HG02763 (cell line): ENCODE measurements around the gene HAND1.

Experiments
- ATAC-seq: cut with Tn5 transposase; IDR thresholded peaks from one replicate; pipeline ENCODE4 v1.9.1; 2021; ENCODE audit warnings: mild to moderate bottlenecking, moderate library complexity; ENCODE audit not compliant: unreplicated experiment

Gene HAND1

DNA sequence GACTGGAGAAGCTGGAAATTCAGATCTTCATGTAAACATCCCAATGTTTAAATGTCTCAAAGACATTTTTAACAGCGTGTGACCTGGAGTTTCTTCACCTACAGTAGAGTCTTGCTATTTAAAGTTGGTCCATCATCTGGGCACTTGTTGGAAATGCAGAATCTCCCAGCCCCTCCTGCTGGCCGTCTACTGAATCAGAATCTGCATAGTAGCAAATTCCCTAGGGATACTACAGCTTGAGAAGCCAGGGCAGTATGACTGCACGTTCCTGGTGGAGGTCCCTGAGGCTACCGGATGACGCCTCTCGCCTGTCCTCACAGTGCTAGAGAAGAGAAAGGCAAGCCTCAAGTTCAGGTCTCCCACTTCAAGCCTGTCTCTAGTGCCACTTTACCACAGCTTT is 16.5 kb downstream of the HAND1 start:
- no peak for ATAC-seq

DNA sequence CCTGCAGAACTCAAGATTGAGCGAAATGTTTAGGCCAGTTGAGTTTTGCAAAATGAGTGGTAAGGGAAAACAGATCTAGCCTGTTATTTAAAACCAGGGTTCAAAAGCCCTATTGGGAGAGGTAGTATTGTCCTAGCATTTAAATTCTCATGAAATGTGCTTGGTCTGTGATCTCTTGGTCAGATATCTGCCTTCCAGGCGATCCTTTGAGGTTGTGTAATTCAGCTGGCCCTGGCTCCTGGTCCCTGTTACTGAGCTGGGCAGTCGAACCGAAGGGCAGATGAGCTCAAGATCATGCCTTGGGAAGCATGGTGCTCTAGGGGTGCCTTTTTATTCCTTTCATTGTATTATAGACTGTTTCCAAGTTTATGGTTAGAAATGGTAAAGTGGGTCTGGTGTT is 17.9 kb downstream of the HAND1 start:
- no peak for ATAC-seq

DNA sequence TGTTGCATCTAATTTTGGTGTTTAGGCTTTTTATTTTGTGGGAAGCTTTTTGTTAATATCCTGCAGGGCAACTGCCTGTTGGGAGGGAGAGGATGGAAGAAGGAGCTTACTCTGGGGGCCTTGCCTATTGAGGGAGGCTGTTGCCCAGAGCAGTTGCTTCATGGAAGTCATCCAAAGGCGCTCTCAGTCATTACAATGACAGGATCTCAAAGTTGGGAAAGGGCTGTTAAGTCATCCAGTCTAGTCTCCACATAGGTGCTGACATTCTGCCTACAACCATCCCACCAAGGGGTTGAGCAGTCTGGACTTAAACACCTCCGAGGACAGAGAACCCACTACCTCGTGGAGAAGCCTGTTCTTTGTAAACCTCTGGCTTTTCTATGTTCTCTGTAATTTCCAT is 19.0 kb downstream of the HAND1 start:
- ATAC-seq, result no peak

DNA sequence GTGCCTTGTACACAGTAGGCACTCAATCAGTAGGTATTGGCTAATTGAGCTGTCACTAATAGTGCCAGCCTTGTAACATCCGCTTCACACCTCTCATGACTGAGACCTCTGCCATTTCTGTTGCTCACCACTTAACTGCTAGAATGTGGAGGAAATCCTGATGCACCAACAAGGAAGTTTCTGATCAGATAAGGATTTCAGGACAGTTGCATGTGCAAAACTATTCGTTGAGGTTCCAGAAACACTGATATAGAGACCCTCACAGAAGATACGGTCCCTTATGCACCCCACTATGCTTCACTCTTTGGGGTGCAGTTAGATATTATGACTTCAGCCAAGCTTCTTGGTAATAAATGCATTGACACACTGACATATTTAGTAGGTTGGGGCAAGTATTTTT is 21.5 kb downstream of the HAND1 start:
- ATAC-seq, result no peak

DNA sequence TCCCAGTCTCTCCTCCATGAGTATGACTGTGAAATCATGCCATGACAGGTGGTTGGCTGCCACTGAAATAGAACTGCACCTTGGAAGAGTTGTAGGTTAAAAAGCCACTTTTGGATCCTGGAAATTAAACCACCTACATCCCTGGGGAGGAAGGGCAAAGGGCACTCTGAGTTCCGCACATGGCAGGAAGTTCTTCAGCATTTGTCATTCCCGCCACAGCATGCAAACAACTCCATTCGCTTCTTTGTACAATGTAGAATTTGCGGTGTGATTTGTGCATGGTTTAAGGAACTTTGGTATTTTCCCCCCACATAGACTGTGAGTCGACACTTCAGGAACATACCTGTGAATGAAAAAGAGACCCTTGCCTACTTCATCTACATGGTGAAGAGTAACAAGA is 22.4 kb downstream of the HAND1 start:
- ATAC-seq, result no peak

DNA sequence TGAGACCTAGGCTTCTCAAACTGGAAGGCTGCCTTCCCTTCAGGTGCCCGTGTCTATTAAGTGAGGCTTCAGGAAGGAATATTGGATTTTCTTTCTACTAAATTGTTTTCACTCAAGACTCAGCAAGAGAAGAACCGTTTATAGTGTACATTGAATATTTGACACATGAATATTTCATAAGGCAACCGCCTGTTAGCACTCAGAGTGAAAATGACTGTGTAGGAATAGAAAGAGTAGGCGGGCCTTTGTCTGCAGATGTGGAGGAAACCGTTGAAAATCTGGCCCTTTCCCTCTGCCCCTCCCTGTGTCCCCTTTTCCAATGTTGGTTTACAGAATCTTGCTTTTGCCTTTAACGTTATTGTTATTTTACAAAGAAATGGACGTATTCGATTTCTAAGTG is 26.1 kb downstream of the HAND1 start:
- ATAC-seq, result no peak

DNA sequence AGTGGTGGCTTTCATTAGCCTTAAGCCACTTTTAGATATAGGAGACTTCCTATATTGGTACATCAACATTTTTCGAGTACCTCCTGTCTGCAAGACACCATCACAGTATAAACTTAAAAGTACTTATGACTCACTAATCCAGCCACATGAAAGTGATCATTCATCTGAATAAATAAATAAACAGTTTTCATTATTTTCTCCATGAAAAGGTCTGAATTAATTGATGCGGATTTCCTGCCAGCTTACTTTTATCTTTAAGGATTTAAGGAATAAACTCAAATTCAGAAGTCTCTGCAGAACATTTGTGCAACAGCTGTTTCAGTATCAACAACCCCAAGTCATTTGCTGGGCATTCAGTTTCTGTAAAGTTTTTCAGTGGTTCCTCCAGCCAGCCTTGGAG is 28.2 kb downstream of the HAND1 start:
- no peak for ATAC-seq

DNA sequence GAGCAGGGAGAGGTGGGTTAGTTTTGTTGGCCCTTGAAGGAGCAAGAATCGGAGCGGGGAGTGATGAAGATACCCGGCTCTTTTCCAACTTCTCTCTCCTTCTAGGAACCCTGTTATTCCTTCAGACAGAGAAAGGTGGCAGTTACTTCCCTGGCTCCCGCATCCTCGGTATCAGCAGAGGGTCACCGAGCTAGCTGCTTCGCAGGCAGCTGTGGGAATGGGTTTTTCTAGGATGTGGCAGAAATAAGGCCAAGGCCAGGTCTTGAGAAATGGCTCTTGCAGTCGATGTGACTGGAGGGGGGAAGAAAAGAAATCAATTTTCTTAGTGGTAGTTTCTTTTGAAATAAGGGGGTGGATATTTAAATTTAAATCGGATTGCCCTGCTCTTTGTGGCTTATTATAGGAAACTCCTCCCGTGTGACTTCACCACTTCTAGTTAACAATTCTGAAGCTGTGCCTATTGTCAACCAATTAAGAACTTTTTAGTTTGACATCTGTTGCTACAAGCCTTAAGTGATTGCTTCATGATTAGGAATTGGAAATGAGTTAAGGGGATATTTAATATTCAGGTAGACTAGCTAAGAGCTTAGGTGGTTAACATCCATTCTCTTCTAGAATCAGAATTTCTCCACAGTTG is 30.8 kb downstream of the HAND1 start:
- ATAC-seq, result no peak

DNA sequence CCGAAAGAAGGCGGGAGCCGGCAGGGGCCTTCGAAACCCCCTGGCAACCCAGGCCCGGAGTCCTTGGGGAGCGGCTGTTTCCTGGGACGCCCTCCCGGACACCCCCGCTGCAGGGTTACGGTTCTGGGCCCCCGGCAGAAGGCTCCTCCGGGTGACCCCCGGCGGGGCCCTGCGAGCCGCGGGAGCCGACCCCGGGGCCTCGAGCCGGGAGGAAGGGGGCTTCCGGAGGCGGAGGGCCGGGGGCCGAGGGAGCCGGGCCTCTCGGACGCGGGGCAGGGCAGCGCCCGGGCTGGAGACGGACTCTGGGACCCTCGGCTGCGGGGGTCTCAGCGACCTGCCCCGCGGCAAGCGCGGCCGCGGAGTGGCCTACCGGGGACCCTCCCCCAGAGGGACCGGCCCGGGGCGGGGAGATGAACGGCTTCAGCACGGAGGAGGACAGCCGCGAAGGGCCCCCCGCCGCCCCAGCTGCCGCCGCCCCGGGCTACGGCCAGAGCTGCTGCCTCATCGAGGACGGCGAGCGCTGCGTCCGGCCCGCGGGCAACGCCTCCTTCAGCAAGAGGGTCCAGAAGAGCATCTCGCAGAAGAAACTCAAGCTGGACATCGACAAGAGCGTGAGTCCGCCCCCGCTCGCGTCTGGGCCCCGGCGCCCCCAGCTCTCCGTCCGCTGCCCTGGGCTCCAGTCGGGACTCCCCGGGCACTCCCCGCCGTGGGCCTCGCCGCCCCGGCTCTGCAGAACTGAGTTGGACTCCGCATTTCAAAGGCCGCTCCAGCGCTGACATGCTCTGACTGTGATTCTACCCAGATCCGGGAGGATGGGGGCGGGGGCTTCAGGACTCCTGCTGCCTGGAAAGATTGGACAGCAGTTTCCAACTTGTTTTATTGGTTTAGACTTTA is 31.6 kb downstream of the HAND1 start:
- ATAC-seq, result peak; percentile 18

DNA sequence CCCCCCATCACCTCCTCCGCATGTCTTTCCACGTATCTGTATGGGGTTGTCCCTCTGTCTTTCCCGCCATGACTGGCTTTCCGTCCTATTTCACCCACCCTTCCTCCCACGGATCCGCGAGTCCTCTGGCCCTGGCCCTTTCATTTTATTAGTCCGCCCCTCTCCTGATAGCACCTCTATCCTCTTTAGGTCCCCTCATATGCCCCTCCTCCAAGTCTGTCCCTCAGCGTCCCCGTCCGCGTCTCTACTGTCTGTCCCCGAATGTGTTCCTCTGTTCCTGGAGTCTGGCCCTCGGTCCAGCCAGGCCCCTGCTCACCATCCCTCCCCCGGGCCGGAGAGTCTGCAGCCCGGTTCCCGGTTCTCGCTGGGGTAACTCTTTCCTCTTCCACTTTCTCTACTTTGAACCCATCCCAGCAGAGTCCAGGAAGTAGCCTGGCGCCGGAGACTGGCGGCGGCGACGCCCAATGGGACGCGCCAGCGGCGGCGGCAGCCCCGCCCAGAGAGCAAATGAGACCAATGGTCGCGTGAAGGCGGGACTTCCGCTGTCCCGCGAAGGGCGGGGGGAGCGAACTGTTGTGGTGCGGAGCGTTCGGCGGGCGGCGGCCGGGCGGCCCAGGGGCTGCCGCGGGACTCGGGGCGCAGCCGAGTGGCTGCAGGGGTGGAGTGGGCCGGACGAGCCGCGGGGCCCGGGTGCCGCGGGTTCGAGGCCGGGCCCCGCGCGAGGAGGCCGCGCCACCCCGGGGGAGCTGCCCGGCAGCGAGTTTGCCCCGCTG is 32.4 kb downstream of the HAND1 start, which contains the start of gene SAP30L:
Gene SAP30L, plus strand, starts transcription at position 576 of the 773 bp plus-strand sequence. CDS start 608 bp downstream, outside the sequence.
- ATAC-seq, result peak; percentile 90

DNA sequence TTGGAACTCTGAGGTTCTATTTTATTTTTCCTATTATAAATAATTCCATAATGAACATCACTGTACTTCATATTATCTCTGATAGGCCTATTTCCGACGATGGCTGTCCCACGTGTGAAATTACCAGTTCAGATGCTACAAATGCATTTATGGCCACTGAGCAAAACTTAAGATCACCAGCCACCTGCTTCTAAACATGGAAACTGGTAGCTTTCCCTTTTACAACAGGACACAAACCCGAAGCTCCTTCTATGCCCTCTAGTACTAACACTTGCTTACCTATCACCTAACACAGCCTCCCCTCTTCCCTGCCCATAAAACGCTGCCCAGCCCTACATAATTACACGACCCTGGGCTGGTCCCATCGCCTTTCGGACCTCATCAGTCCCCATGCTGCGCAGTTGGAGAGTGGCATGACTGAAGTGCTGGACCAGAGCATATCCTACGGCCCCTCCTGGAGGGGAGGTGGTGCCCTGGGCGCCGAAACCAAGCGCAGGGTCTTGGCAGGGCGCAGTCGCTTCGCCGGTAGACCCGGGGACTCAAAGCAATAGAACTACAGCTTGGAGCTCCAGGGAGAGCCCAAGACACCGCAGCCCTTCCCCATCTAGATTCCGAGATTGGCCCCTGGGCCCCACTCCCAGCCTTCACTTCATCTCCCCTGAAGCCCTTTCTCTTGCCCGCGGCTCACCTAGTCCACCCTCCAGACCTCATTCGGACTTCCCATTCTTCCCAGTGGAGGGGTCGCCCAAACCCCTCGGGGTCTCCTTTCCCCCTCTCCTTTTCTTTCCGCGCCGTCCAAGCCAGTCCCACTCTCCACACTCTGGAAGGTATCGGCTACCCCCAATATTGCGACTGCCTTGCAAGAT is 33.2 kb downstream of the HAND1 start:
- ATAC-seq, result no peak

DNA sequence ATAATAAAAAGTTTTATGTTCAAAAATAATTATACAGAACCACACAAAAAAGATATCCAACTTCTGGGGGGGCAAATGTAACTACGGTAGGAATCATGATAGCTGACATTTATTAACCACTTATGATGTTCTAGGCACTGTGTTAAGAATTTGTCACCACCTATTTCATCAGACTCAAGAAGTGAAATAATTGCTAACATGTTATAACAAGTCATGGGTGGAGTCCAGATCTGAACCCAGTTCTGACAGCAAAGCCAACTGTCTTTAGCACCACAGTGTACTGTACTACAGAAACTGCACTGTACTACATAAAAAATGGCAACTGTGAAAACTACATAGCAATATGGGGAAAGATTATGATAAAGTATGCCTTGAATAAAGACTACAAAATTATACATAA is 35.2 kb downstream of the HAND1 start:
- no peak for ATAC-seq

DNA sequence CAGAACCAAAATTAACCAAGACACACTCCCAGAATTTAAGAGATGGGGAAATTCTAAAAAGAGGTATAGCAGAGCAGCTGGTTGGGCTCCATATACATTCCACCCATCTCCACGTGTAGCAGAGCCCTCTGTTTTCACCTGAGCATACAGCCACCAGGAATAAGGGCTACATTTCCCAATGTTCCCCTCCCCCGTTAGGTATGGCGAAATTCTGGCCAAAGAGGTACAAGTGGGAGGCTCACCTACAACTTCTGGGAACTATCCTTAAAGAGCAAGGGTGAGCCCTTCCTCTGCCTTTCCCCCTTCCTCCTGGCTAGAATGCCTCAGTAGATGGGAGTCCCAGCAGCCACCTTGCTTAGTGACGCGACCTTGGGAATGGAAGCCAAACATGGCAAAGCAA is 37.5 kb downstream of the HAND1 start:
- ATAC-seq, result no peak

DNA sequence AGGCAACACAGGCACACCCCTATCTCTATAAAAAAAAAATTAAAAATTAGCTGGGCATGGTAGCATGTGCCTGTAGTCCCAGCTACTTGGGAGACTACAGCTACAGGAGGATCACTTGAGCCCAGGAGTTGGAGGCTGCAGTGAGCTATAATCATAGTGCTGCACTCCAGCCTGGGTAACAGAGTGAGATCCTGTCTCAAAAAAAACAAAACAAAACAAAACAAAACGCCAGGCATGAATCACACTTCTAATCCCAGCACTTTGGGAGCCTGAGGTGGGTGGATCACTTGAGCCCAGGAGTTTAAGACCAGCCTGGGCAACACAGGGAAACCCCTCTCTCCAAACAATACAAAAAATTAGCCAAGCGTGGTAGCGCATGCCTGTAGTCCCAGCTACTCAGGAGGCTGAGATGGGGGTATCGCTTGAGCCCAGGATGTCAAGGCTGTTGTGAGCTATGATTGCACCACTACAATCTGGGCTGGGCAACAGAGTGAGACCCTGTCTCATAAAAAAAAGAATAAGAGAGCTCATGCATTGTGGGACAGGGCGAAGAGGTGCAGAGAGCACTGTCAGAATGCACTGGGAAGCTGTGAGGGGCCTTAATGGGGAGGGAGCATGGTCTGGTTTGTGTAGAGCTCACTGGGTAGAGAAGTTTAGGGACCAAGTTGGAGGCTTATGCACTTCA is 40.6 kb downstream of the HAND1 start:
- ATAC-seq, result no peak

DNA sequence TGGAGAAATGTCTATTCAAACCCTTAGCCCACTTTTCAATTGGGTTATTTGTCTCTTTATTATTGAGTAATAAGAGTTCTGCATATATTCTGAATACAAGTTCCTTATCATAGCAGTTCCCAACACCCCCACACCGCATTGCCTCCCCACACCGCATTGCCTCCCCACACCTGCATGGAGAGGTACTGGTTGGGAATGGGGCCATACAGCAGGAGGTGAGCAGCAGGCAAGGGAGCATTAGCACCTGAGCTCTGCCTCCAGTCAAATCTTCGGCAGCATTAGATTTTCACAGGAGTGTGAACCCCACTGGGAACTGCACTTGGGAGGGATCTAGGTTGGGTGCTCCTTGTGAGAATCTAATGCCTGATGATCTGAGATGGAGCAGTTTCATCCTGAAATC is 42.8 kb downstream of the HAND1 start:
- ATAC-seq, result no peak

DNA sequence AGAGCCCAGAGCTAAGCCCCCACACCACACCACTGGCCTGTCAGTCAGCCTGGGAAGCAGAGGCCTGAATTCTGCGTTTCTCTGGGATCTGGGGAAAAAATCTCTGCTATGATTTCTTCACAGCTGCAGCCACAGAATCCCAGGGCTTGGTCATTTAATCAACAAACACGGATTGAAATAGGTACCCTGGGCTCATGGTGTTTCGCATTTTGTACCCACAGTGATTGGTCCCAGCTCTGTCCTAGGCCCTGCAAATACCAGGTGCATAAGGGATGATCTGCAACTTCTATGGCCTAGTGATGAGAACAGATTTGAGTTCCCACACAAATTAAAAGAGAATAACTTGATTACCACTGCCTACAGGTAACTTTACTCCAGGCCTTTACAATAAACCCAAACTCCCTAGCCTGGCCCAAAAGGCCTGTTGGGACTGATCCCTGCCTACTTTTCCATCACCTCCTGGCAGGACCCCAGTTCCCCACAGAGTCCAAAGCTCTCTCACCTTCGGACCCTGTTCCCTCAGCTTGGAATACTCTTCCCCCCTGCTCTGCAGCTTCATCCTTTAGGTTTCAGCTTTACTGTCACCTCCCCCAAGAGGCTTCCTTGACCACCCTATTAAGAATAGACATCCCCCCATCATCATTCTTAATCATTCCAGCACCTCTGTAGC is 46.9 kb downstream of the HAND1 start:
- ATAC-seq, result no peak

DNA sequence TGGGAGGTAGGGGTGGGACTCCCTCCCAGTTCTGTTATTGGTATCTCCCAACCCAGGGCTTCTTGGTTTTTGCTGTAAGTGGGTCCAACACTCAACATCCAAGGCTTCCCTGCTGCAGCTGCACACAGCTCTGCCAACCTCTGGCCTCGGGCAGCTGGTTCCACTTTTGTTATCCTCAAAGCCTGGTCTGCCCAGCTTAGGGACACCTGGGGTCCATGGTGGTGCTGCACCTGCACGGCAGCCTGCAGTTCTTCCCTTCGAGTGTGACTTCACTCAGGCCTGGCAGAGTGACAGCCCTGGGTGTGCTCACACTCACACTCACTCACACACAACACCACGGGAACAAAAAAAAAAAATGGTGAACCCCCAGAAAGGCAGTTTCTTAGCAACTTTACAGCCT is 47.6 kb downstream of the HAND1 start:
- no peak for ATAC-seq

DNA sequence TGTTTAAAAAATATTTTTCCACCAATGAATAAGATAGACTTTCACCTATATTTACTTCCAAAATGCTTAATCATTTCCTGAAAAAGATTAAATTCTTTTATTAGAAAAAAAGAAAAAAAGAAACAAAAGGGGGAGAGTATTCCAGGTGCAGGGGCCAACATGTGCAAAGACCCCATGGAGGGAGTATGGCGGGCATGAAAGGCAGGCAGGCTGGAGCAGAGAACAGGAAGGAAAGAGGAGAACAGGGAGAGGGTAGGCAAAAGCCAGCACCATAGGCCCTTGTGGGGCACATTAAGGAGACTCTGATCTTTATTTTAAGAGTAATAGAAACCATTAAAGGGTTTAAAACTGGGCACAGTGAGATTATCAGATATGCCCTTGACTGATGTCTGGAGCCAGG is 48.7 kb downstream of the HAND1 start:
- no peak for ATAC-seq

DNA sequence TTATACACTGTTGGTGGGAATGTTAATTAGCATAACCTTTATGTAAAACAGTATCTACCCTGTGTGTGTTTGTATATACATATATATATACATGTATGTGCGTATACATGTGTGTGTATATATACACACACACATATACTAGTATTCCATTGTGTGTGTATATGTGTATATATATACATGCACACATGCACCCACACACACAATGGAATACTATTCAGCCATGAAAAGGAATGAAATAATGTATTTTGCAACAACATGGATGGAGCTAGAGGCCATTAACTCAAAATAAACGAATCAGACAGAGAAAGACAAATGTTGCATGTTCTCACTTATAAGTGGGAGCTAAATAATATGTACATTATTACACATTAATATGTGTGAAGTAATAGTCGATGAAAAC is 49.8 kb downstream of the HAND1 start:
- no peak for ATAC-seq
